Cardiac muscle cell (in vitro differentiated cells and primary cell): ENCODE results near the gene SLX4. TPM values are rescaled to one million over a fixed set of nuclear protein-coding genes. Genes with fewer than 3 reads are reported as not detected.

Experiments used
- DNase-seq, 2 donors: peaks; one replicate each; pipeline versions ENCODE4 v3.0.0 to v3.0.0-alpha.2; 2010 to 2017; ENCODE audit warnings: low read depth in 1 of 2, low spot score in 1 of 2
- H3K27ac ChIP-seq: fragments of 200-600 bp; sonication (generic); 2 replicates; pipeline ENCODE4 v1.5.1; 2016
- H3K27me3 ChIP-seq: fragments of 200-600 bp; sonication (generic); 2 replicates; pipeline ENCODE4 v1.6.0; 2016; ENCODE audit warnings: control low read depth
- H3K36me3 ChIP-seq: fragments of 200-600 bp; sonication (generic); 2 replicates; pipeline ENCODE4 v1.5.1; 2016; ENCODE audit warnings: control low read depth
- H3K4me1 ChIP-seq: fragments of 200-600 bp; sonication (generic); 2 replicates; pipeline ENCODE4 v1.8.1; 2017; ENCODE audit warnings: low read depth, mild to moderate bottlenecking, mixed run types
- H3K4me3 ChIP-seq: fragments of 200-600 bp; sonication (generic); 2 replicates; pipeline ENCODE4 v1.5.1; 2016; ENCODE audit warnings: mild to moderate bottlenecking
- H3K9me3 ChIP-seq: fragments of 200-600 bp; sonication (generic); 2 replicates; pipeline ENCODE4 v1.5.1; 2017; ENCODE audit warnings: low read depth, mild to moderate bottlenecking, control low read depth
- polyA plus RNA-seq: library from polyadenylated mRNA; unstranded; fragments of >200 nt; fragmentation: Nextera tagmentation; extraction: Ambion mirVana; gene quantifications from 2 replicates; pipeline ENCODE4 v1.2.1, GENCODE V29; 2016
- total RNA-seq: library from RNA; depleted of rRNA; stranded (reverse); fragments of >200 nt; gene quantifications from 2 replicates; pipeline ENCODE4 v1.2.3, GENCODE V29; 2016
- TF ChIP-seq, protein P1 (sequence below): IDR thresholded peaks from 2 replicates; pipeline ENCODE4 v1.5.1; 2012; ENCODE audit warnings: low read depth, mild to moderate bottlenecking, low read length

Gene SLX4
- total and polyA plus RNA-seq, 2 experiments from 2014 or later = 3.6 to 7.2 TPM

DNA sequence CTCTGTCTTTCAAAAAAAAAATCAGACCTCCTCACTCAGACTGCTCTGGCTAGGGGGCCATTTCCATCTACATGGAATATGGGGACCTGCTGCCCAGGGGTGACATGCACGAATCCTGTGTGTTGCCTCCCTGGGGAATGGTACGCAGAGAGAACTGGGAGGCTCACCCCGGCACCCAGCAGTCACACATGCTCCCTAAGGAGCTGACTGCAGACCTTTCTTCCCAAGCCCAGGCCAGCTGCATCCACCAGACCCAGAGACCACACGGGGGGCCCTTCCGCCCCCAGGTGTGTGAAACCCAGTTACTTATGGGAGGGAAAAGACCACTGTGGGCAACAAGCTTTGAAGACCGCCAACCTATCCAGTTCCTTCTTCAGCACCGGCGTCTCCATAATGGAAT, 27.0 kb downstream of the SLX4 start:
- TF ChIP-seq, protein P1, sequence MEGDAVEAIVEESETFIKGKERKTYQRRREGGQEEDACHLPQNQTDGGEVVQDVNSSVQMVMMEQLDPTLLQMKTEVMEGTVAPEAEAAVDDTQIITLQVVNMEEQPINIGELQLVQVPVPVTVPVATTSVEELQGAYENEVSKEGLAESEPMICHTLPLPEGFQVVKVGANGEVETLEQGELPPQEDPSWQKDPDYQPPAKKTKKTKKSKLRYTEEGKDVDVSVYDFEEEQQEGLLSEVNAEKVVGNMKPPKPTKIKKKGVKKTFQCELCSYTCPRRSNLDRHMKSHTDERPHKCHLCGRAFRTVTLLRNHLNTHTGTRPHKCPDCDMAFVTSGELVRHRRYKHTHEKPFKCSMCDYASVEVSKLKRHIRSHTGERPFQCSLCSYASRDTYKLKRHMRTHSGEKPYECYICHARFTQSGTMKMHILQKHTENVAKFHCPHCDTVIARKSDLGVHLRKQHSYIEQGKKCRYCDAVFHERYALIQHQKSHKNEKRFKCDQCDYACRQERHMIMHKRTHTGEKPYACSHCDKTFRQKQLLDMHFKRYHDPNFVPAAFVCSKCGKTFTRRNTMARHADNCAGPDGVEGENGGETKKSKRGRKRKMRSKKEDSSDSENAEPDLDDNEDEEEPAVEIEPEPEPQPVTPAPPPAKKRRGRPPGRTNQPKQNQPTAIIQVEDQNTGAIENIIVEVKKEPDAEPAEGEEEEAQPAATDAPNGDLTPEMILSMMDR = no peak
- Histone ChIP-seq H3K27me3 (no peaks in the 10 kb centered on the region), H3K36me3 (no peaks in the 10 kb centered on the region), H3K4me3 (no peak overlapping the region), H3K4me1 (no peaks in the 10 kb centered on the region), H3K27ac (no peak overlapping the region), H3K9me3 (no peaks in the 10 kb centered on the region)
- DNase-seq = no peak

DNA sequence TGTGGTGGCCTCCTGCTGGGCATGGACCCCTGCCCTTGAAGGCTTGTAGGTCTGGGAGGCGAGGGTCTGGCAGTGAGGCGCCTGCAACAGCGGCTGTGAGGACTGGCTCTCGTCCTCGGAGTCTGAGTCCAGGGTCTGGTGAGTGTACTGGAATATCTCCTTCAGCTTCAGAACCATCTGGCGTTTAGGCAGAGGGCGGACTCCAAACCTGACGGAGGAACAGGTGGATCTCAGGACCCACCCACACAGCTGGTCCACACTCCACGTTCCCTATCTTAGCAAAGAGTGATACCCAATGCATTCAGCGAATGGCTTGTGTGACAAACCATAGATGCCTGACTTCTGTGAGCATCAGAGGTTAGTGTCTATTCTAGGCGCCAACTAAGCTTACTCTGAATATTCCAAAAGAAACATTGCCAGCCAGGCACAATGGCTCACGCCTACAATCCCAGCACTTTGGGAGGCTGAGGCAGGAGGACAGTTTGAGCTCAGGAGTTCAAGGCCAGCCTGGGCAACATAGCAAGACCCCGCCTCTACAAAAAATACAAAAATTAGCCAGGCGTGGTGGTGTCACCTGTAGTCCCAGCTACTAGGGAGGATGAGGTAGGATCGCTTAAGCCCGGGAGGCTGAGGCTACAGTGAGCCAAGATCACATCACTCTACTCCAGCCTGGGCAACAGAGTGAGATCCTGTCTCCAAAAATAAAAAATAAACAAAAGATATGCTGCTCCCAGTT, 27.9 kb downstream of the SLX4 start:
- H3K27me3 ChIP-seq = no peaks in the 10 kb centered on the region
- DNase-seq = no peak
- H3K27ac ChIP-seq = no peak overlapping the region
- TF ChIP-seq, protein P1 = no peak
- H3K4me3 ChIP-seq = no peak overlapping the region
- no peaks in the 10 kb centered on the region for H3K4me1 ChIP-seq
- no peaks in the 10 kb centered on the region for H3K36me3 ChIP-seq
- H3K9me3 ChIP-seq = no peaks in the 10 kb centered on the region

DNA sequence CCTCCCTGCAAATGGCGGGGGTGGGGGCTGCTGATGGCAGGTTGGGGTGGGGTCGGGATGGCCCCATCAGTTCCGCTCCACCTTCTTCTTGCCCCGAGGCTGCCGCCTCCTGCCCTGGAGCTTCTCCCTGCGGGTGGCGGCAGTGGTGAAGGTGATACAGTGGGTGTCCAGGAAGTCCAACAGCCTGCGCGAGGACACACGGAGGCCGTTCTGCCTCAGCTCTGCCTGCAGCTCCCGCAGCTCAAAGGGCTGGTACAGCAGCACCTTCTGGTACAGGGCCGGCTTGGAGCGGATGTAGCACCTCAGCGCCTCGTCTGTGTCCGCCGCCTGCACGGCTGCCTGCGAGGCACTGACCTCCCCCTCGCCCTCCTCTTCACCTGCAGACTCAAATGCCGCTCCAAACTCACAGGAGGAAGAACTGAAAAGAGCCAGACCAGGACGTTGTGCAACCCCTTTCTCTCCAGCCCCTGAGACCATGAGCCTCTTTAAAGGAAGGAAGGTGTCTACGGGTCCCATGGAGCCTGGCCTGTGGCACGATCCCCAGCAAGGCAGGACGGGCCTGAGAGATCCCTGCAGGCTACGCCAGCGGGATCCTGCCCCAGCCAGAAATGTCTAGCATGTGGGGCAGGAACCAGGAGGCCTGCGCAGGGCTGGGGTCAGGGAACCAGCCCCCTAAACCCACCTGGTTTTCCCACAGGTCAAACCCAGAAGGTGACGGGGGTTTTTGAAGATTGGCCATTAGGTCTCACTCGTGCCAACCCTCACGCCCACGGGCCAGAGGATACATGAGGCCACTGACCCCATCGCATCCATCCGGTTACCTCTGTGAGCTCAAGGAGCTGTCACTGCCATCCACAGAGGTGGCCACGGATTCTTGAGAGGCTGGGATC, 28.9 kb downstream of the SLX4 start:
- no peaks in the 10 kb centered on the region for H3K27me3 ChIP-seq
- DNase-seq = no peak
- no peaks in the 10 kb centered on the region for H3K4me1 ChIP-seq
- H3K9me3 ChIP-seq = no peaks in the 10 kb centered on the region
- H3K27ac ChIP-seq = no peak overlapping the region
- H3K4me3 ChIP-seq = no peak overlapping the region
- no peaks in the 10 kb centered on the region for H3K36me3 ChIP-seq
- TF ChIP-seq, protein P1 = no peak

DNA sequence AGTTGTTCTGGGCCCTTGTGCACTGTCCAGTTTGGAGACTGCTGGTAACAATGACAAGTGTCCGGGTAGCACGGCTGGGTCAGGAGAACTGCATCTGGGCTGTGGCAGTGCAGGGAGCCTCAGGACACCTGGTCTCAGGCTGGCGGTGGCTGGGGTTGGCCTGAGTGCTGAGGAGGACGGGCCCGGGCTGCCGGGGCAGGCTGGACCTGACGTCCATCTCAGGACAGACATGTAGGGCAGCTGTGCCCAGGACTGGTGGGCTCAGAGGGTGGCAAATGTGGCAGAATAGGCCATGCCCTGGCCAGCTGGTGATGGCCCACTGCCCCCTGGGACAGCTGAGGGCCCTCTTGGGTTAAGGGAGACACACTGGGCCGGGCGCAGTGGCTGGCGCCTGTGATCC, 30.0 kb downstream of the SLX4 start:
- H3K36me3 ChIP-seq = no peaks in the 10 kb centered on the region
- no peak for DNase-seq
- TF ChIP-seq, protein P1 = no peak

DNA sequence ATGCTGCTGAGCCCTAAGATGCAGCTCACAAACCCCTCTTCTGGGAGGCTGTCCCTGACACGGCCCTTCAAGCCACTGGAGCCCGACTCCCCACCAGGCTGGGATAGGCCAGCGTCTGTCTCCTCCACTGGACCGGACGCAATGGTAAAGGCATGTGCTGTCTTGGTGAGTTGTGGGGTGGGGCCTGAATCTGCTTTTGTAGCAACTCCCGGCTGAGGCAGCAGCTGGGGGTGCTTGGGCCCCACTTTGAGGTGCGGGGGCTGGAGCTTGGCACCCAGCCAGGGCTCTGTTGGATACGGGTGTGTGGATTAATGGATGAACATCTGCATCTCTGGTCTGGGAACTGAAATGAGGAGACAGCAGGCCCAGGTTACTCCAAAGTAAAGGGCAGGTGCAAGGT, 30.7 kb downstream of the SLX4 start:
- Histone ChIP-seq H3K36me3 (no peaks in the 10 kb centered on the region), H3K9me3 (no peaks in the 10 kb centered on the region), H3K4me3 (no peak overlapping the region), H3K27me3 (no peaks in the 10 kb centered on the region), H3K27ac (no peak overlapping the region), H3K4me1 (no peaks in the 10 kb centered on the region)
- TF ChIP-seq, protein P1 = no peak
- no peak for DNase-seq

More for the DNA sequence above, 30.0 kb downstream of the SLX4 start:
- H3K4me1 ChIP-seq = no peaks in the 10 kb centered on the region
- H3K27me3 ChIP-seq = no peaks in the 10 kb centered on the region
- H3K9me3 ChIP-seq = no peaks in the 10 kb centered on the region
- no peak overlapping the region for H3K4me3 ChIP-seq
- H3K27ac ChIP-seq = no peak overlapping the region
